Common myeloid progenitor, CD34-positive (primary cell): ENCODE results near the gene RUNX1.
"Not testable (repeated sequence)": the region's sequence is repeated elsewhere in the genome, so short reads cannot be mapped to it uniquely, and the experiment has no call there.

Source experiments
- CTCF ChIA-PET: fragments of 350-600 bp; sonication (Branson Sonifier 250); formaldehyde crosslinking; loops from one replicate; lab custom pipeline; 2021; ENCODE audit warnings: antibody characterized with exemption; lab: Charles Lee
- POLR2A ChIA-PET: fragments of 350-600 bp; sonication (Branson Sonifier 250); formaldehyde crosslinking; loops from one replicate; lab custom pipeline; 2021; ENCODE audit warnings: antibody characterized with exemption; lab: Charles Lee
- DNase-seq, 3 donors: peaks; one replicate each; pipeline versions ENCODE4 v3.0.0 to v3.0.0-alpha.2; 2013
- H3K27ac ChIP-seq, 2 experiments: 1 replicate in 1 of 2; 2 replicates in 1 of 2; pipeline ENCODE4 v1.7.0; 2013; ENCODE audit warnings: inconsistent platforms in 2 of 2, low read length in 2 of 2, mild to moderate bottlenecking in 2 of 2, low read depth in 1 of 2, moderate library complexity in 1 of 2; ENCODE audit not compliant: severe bottlenecking in 2 of 2, insufficient read depth in 1 of 2, poor library complexity in 1 of 2
- H3K27me3 ChIP-seq, 5 experiments: replicated peaks in 2 of 5; 1 replicate in 3 of 5; 2 replicates in 2 of 5; pipeline versions ENCODE4 v1.6.1 to v1.7.0; 2013; ENCODE audit warnings: low read length in 4 of 5, mild to moderate bottlenecking in 2 of 5, moderate library complexity in 2 of 5, inconsistent platforms in 1 of 5; ENCODE audit not compliant: insufficient read depth in 5 of 5, control insufficient read depth in 4 of 5
- H3K36me3 ChIP-seq, 4 experiments: 1 replicate in 2 of 4; 2 replicates in 2 of 4; pipeline versions ENCODE4 v1.6.1 to v1.7.0; 2013; ENCODE audit warnings: low read length in 3 of 4, control low read depth in 1 of 4, mild to moderate bottlenecking in 1 of 4; ENCODE audit not compliant: control insufficient read depth in 4 of 4, insufficient read depth in 4 of 4
- H3K4me1 ChIP-seq, 4 experiments: 1 replicate in 3 of 4; 2 replicates in 1 of 4; pipeline versions ENCODE4 v1.6.1 to v1.7.1; 2013; ENCODE audit warnings: low read length in 3 of 4, mild to moderate bottlenecking in 3 of 4, control low read depth in 1 of 4, inconsistent platforms in 1 of 4, moderate library complexity in 1 of 4; ENCODE audit not compliant: control insufficient read depth in 4 of 4, insufficient read depth in 4 of 4; ENCODE audit errors: control extremely low read depth in 1 of 4
- H3K4me3 ChIP-seq, 7 experiments: 1 replicate in 4 of 7; 2 replicates in 3 of 7; pipeline versions ENCODE4 v1.5.1 to v1.7.0; 2013; ENCODE audit warnings: mild to moderate bottlenecking in 7 of 7, low read length in 6 of 7, moderate library complexity in 6 of 7, inconsistent platforms in 2 of 7, low read depth in 2 of 7, control low read depth in 1 of 7; ENCODE audit not compliant: insufficient read depth in 4 of 7, control insufficient read depth in 1 of 7; ENCODE audit errors: extremely low read depth in 1 of 7
- H3K9me3 ChIP-seq, 5 experiments: 1 replicate in 4 of 5; 2 replicates in 1 of 5; pipeline versions ENCODE4 v1.6.1 to v1.7.1; 2013; ENCODE audit warnings: low read length in 4 of 5, mild to moderate bottlenecking in 2 of 5, inconsistent platforms in 1 of 5, low read depth in 1 of 5, moderate library complexity in 1 of 5; ENCODE audit not compliant: control insufficient read depth in 4 of 5, insufficient read depth in 2 of 5; ENCODE audit errors: control extremely low read depth in 1 of 5
- WGBS: methylation state at CpG from one replicate; pipeline ENCODE4 v1.1.5; 2013; ENCODE audit not compliant: insufficient coverage; 5-methylcytosine and 5-hydroxymethylcytosine counted together

RUNX1 gene

GRCh38 chr21:34807146-34807880 is 241.8 kb downstream of the RUNX1 start:
- no peak overlapping the region for H3K4me3 ChIP-seq

GRCh38 chr21:34806423-34806822 is 242.7 kb downstream of the RUNX1 start:
- whole genome bisulfite sequencing: 91% methylated on average over 3 of the region's 3 CpGs
- DNase-seq: no peak
- CTCF ChIA-PET: no interaction called here
- Histone ChIP-seq H3K27ac (no peak overlapping the region), H3K27me3 (no peaks in the 10 kb centered on the region), H3K4me3 (no peak overlapping the region), H3K9me3 (peaks cover 0 to 36% (median 20%) of the 10 kb centered on the region in 5 experiments), H3K4me1 (peaks cover 0 to 12% (median 4%) of the 10 kb centered on the region in 4 experiments), H3K36me3 (peaks cover 29 to 86% (median 65%) of the 10 kb centered on the region in 4 experiments)
- POLR2A ChIA-PET: no interaction called here

More at GRCh38 chr21:34807146-34807880, 241.8 kb downstream of the RUNX1 start:
- H3K27me3 ChIP-seq: no peaks in the 10 kb centered on the region
- no peak overlapping the region for H3K27ac ChIP-seq
- WGBS: 92% methylated on average over 2 of the region's 7 CpGs
- H3K36me3 ChIP-seq: peaks cover 27 to 86% (median 65%) of the 10 kb centered on the region in 4 experiments
- DNase-seq: peak in 2 of 3 donors; percentile 52 to 59
- ChIA-PET CTCF (interaction anchor here (0.9 kb wide), 1 partner anchor 15 kb away, joined by 3 read pairs; no protein-coding TSS in a partner anchor), POLR2A (no interaction called here)
- H3K9me3 ChIP-seq: peaks cover 0 to 36% (median 20%) of the 10 kb centered on the region in 5 experiments
- H3K4me1 ChIP-seq: peaks cover 0 to 12% (median 4%) of the 10 kb centered on the region in 4 experiments

- H3K4me1 ChIP-seq: peaks cover 0 to 12% (median 4%) of the 10 kb centered on the region in 4 experiments
- H3K36me3 ChIP-seq: peaks cover 26 to 86% (median 63%) of the 10 kb centered on the region in 4 experiments
- DNase-seq: no peak
- POLR2A ChIA-PET: no interaction called here
- no peak overlapping the region for H3K4me3 ChIP-seq
- CTCF ChIA-PET: interaction anchor here (1.1 kb wide), 1 partner anchor 9 kb away, joined by 4 read pairs; no protein-coding TSS in a partner anchor
- no peak overlapping the region for H3K27ac ChIP-seq
- no peaks in the 10 kb centered on the region for H3K27me3 ChIP-seq
- peaks cover 0 to 36% (median 20%) of the 10 kb centered on the region in 5 experiments for H3K9me3 ChIP-seq
Observed at GRCh38 chr21:34805157-34805556, 243.9 kb downstream of the RUNX1 start.

- H3K27ac ChIP-seq, H3K4me3 ChIP-seq, DNase-seq, H3K27me3 ChIP-seq, POLR2A ChIA-PET: not testable (repeated sequence)
- WGBS: 100% methylated on average over 4 of the region's 7 CpGs
- Histone ChIP-seq H3K4me1 (peaks cover 0 to 12% (median 4%) of the 10 kb centered on the region in 4 experiments), H3K9me3 (peaks cover 0 to 33% (median 20%) of the 10 kb centered on the region in 5 experiments), H3K36me3 (peaks cover 25 to 86% (median 61%) of the 10 kb centered on the region in 4 experiments)
- CTCF ChIA-PET: interaction anchor here (1.1 to 1.8 kb wide), 2 partner anchors 8 to 9 kb away, joined by 4 to 6 read pairs; no protein-coding TSS in a partner anchor
Observed at GRCh38 chr21:34804584-34804983, 244.5 kb downstream of the RUNX1 start.

- H3K4me3 ChIP-seq: no peak overlapping the region
- POLR2A ChIA-PET: no interaction called here
- H3K4me1 ChIP-seq: peaks cover 0 to 10% (median 4%) of the 10 kb centered on the region in 4 experiments
- no CpG with 5 or more reads among the region's 2 CpGs for WGBS
- H3K36me3 ChIP-seq: peaks cover 25 to 86% (median 60%) of the 10 kb centered on the region in 4 experiments
- DNase-seq: no peak
- CTCF ChIA-PET: interaction anchor here (0.7 to 1.8 kb wide), 2 partner anchors 9 to 1036 kb away, joined by 3 to 6 read pairs; no protein-coding TSS in a partner anchor
- H3K9me3 ChIP-seq: peaks cover 0 to 28% (median 17%) of the 10 kb centered on the region in 5 experiments
- H3K27ac ChIP-seq: no peak overlapping the region
- no peaks in the 10 kb centered on the region for H3K27me3 ChIP-seq
Observed at GRCh38 chr21:34803782-34804370, 245.2 kb downstream of the RUNX1 start.

- peaks cover 0 to 15% (median 3%) of the 10 kb centered on the region in 5 experiments for H3K9me3 ChIP-seq
- WGBS: no CpG with 5 or more reads among the region's 1 CpG
- DNase-seq: no peak
- peaks cover 19 to 86% (median 59%) of the 10 kb centered on the region in 4 experiments for H3K36me3 ChIP-seq
- ChIA-PET CTCF (interaction anchor here (0.6 to 1.3 kb wide), 2 partner anchors 12 to 17 kb away, joined by 3 read pairs; no protein-coding TSS in a partner anchor), POLR2A (no interaction called here)
- peaks cover 0 to 5% (median 4%) of the 10 kb centered on the region in 4 experiments for H3K4me1 ChIP-seq
- H3K4me3 ChIP-seq: no peak overlapping the region
- H3K27me3 ChIP-seq: no peaks in the 10 kb centered on the region
- H3K27ac ChIP-seq: peak overlapping the region in 1 of 2 experiments; percentile 28
Observed at GRCh38 chr21:34802180-34802899, 246.8 kb downstream of the RUNX1 start.
